IPS-NIHi7 (cell line): ENCODE data around the gene PSTPIP1.

Experiments
- DNase-seq: peaks from one replicate; pipeline ENCODE4 v3.0.0; 2012; ENCODE audit warnings: mixed read lengths; ENCODE audit errors: extremely low spot score

PSTPIP1 gene

GRCh38 chr15:77042955-77043920 lies 48.3 kb downstream of the PSTPIP1 start:
- no peak for DNase-seq

GRCh38 chr15:77044228-77045042 lies 49.5 kb downstream of the PSTPIP1 start:
- DNase-seq, result no peak

DNA sequence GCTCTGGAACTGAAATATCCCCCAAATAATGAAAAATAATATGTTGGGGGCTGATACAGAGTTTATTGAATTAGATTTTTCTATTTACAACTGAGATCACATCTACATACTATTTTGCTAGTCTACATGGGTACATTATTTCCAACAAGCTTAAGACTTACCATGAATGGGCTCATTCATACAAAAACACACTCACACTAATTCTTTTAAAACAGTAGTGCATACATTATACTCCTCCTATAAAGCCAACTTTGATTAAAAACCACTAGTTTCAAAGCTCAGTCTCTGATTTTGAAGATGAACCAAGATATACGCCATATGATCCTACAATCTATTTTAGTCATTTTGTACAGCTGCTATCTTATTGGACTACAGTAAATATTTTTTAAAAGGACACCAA lies 51.1 kb downstream of the PSTPIP1 start:
- no peak for DNase-seq

DNA sequence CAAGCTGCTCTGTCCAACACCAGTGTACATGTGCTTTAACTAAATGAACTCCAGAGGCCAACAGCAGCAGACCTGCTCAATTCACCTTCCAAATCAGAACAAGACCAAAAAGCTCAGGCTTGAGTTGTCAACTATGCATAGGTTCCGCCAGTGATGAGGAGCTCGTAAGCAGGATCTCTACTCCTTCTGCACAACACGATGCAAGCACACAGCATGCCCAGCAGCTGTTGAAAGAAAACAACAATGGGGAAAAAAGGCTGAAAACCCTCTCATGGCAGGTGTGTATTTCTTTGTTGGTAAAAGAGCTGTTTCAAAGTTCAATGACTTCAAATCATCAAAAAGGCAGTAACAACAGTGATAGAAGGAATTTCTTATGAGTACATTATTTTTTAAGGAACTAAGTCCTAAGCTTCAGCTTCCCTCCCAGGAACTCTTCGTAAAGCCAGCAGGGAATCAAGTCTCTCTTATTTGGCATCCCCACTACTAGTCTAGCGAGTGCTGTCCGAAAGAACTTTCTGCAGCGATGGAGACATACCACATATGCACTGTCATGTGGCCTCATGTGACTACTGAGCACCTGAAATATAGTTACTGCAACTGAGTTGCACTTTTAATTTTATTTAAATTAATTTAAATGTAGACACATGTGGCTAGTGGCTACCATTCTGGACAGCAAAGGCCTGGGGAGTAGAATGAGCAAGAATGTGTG lies 51.9 kb downstream of the PSTPIP1 start:
- no peak for DNase-seq

DNA sequence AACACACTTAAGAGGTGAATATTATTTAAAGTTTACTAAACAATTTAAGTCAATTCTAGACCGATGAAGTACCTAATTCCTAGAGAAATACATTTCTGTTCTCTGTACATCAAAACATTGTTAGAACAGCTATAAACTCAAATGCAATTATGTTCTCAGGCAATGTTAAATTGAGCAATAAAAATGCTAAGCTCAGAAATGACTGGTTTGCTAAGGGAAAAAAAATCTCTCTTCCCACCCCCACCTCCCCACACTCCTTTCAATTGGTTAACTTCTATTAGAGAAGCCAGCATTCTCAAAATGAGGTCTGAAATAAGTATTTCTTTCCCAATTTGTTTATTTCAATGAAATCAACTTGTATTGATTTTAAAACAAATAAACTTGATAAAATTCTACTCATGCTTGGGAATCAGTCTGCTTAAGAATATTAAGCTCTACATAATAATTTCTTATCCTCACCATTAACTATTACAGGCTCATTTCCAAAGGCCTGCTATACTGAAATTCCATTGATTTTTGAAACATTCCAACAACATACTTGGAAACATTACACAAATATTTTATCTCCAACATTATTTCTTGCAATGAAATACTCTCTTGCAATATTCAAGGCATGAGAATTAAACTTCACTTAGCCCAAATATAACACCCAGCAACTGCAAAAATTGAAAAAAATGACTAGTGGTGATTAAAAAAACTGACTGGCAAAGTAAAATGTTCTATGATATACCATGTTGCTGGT lies 53.4 kb downstream of the PSTPIP1 start:
- no peak for DNase-seq

GRCh38 chr15:77052556-77052955 lies 57.6 kb downstream of the PSTPIP1 start:
- DNase-seq, result no peak

DNA sequence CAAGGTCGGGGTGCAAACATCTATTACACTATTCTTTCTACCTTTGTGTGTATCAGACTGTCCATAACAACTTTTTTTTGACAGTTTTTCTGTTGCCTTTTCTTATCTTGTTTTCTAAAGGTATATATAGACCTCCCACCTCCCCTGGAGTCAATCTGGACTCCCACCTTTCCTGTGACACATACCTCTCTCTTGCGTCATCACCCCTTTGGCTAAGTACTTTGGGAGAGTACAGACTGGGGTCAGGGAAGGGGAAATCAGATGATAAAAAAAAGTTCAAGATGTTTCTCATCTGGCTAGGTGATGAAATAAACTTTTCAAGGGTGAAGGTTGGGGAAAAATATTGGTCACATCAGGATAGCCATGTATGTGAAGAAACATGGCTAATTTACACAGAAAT lies 58.8 kb downstream of the PSTPIP1 start:
- no peak for DNase-seq

GRCh38 chr15:77057072-77057471 lies 62.1 kb downstream of the PSTPIP1 start:
- DNase-seq, result no peak

DNA sequence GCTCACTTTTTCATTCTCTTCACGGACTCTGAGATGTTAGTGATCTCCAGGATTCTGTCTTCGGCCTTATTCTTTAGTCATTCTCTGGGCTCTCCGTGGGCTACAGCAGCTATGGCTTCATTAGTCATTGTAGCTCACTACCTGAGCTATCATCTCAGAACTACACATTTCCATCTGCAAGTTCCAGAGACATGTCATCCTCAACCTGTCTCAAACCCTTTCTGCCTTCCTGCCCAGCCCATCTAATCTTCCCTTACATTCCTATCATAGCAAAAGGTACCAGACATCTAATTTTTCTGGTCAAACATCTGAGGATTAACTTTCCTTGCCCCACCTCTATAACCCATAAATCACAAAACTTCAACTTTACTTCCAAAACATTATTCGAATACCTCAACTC lies 62.8 kb downstream of the PSTPIP1 start:
- DNase-seq, result no peak

DNA sequence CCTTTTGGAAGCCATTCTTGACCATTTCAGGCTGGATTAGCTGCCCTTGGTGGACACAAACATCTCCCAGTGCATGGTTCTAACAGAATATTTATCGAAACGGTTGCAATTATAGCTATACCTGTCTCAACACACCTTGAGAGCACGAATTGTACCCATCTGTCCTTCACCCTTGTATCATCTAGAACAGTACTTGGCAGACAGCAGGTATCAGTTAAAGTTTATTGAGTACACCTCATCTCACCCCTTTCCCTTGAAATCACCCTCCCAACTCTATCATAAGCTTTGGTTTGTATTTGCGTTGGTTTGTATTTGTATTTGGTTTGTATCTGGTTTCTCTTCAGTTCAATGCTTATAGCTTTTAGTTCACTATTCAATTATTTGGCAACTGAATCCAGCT lies 63.5 kb downstream of the PSTPIP1 start:
- DNase-seq, result no peak

- no peak for DNase-seq
Observed at GRCh38 chr15:77059786-77060361, 64.9 kb downstream of the PSTPIP1 start.

GRCh38 chr15:77060546-77060945 lies 65.6 kb downstream of the PSTPIP1 start:
- no peak for DNase-seq

- DNase-seq, result no peak
Observed at GRCh38 chr15:77063249-77063648, 68.3 kb downstream of the PSTPIP1 start.

DNA sequence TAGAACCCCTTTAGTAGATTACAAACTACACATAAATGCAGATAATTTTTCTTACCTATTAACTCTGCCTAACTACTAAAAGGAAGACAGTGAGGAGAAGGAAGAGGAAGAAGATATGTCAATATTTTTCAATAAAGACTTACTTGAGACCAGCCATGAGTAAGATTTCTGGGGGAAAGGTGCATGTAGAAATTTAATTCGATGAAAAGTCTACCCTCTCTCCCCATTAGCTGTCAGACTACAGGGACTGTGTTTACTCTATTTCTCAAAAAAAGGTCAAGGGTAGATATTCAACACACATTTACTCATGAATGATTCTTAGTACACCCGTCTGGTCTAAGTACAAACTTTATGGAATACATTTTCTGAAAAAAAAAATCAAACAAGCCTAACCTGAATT lies 69.1 kb downstream of the PSTPIP1 start:
- no peak for DNase-seq

GRCh38 chr15:77064539-77065308 lies 69.8 kb downstream of the PSTPIP1 start:
- no peak for DNase-seq

DNA sequence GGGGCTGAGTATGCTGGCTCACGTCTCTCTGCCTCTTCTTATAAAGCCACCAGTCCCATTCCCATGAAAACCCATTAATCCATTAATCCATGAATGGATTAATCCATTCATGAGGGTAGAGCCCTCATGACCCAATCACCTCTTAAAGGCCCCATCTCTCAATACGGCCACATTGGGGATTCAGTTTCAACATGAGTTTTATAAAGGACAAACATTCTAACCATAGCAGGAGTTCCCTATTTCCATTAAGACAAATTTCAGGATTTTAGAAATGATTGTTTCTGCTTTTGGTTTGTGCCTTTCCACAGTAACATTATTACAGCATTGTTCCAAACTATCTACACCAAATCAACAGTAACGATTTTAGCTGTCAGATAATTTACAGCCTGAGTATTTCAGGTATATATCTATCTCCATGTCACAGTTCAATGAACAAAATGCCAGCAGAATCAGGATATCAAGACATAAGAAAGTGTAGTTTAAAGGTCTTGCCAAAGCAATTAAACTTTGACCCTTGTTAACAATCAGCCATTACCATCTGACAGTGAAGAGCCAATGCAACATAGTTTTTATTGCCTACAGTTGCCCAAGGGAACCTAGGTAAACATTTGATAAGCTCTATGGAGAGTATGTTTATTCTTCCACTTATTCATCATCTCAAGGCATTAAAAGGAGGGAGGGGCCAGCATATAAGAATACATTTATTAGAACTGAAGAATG lies 72.2 kb downstream of the PSTPIP1 start:
- no peak for DNase-seq

DNA sequence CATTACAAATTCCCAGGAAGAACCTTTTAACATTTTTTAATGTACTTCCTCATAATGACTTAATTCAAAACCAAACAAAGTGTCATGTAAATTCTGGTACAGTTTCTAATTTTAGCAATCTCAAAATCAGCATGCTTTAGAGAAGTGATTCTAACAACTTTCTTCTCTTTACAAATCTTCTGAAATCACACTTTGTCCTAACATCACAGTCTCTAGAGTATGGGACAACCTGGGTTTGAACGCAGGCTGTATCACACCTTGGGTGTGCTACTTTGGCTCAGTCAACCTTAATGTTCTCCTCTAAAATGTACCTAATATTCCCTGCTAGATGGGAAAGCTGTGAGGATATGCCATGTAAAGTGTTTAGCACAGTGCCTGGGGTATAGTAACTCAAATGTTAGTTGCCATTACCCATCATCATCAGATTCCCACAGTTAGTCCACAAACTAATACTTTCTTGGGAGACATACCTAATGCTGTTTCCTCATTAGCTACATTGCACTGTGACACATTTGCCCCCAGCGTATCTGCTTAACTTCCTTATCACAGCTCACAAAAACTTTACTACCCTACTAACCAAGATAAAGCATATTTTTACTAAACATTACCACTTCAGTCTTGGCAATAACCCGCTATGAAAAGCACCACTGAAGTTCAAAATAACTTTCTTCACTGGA lies 72.9 kb downstream of the PSTPIP1 start:
- no peak for DNase-seq

GRCh38 chr15:77068633-77069032 lies 73.7 kb downstream of the PSTPIP1 start:
- DNase-seq, result no peak

DNA sequence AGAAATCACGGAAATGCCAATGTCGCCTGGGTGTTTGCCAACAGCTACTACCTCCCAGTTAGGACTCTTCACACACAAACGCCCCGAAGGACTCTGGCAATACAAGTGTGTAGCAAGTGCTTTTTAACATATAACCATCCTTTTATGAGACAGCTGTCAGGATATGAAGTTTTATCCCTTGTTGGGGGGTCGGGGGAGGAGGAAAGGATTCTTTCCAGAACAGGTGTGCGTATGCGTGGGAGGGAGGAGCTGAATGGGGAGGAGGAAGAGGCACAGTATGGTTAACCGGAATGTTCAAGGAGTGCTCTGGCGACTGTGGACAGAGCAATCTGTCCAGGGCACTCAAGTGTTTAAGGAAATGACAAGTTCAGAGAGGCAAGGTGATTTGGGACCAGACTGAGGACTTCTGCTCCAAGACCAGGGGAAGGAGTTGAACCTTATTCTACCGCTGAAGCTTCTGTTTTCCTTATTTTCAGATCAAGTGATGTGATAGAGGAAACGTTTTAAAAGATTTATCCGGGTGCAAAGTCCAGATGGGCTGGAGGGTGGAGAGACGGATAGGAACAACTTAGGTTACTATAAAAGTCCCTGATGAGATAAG lies 74.7 kb downstream of the PSTPIP1 start:
- DNase-seq, result no peak
